Stimulated activated naive CD8-positive, alpha-beta T cell treated with anti-CD3 and anti-CD28 coated beads, Interleukin-15, amount 100 ng/mL, for 72 hours (primary cell): ENCODE data around the gene KYAT1.

Experiments
- ATAC-seq: fragments of 150-1000 bp; cut with Tn5 transposase; 2 replicates; pipeline ENCODE4 v1.10.0; 2021; ENCODE audit warnings: mild to moderate bottlenecking, moderate library complexity
- DNase-seq, 2 donors: peaks; one replicate each; pipeline ENCODE4 v3.0.0; 2021 to 2022
- H3K27ac Mint-ChIP-seq, 2 donors: one replicate each; pipeline ENCODE4 v1.8.0; 2022; ENCODE audit warnings: mild to moderate bottlenecking in 2 of 2, mixed read lengths in 2 of 2, moderate library complexity in 2 of 2
- H3K27me3 Mint-ChIP-seq: one replicate; pipeline ENCODE4 v1.8.0; 2022; ENCODE audit warnings: mixed read lengths
- H3K4me1 Mint-ChIP-seq: one replicate; pipeline ENCODE4 v1.8.0; 2022; ENCODE audit warnings: mild to moderate bottlenecking, mixed read lengths
- H3K4me3 Mint-ChIP-seq, 2 donors: one replicate each; pipeline ENCODE4 v1.8.0; 2022; ENCODE audit warnings: mild to moderate bottlenecking in 2 of 2, mixed read lengths in 2 of 2, moderate library complexity in 1 of 2
- H3K9me3 Mint-ChIP-seq, 2 donors: one replicate each; pipeline ENCODE4 v1.8.0; 2022; ENCODE audit warnings: mixed read lengths in 2 of 2

Gene KYAT1

GRCh38 chr9:128913048-128913900 lies 31.5 kb upstream of the KYAT1 start:
- DNase-seq (no peak), ATAC-seq (no peak)
- H3K27me3 Mint-ChIP-seq = no peaks in the 10 kb centered on the region
- H3K4me1 Mint-ChIP-seq = peaks cover 73% of the 10 kb centered on the region
- no peaks in the 10 kb centered on the region for H3K9me3 Mint-ChIP-seq
- peak overlapping the region in 1 of 2 donors; percentile 26 for H3K4me3 Mint-ChIP-seq
- peak overlapping the region in 1 of 2 donors; percentile 79 for H3K27ac Mint-ChIP-seq

DNA sequence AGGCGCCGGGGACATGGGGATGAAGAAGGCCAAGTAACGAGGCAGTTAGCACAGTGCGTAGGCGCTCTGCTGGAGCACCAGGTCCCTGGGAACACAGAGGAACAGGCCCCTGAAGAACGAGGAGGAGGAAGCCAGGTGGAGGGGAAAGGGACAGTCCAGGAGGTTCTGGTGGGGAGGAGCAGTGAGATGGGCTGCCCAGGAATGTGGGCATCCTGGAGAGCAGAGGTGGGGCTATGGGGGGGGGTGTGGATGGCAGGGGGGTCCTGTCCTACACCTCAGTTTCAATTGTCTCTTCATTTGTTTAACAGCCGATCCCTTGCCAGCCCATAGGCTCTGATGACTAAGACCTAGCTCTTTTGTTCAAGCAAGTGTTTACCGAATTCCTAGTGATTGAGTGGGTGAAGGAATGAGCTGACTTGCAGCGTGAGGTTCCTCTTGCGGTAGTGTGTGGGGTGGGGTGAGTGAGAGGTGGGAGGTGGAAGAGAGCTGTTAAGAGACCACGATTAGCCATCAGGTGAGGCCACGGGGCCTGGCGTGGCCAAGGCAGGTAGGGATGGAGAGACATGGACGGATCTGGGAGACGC lies 30.6 kb upstream of the KYAT1 start:
- H3K27ac Mint-ChIP-seq = no peak overlapping the region
- ATAC-seq (no peak), DNase-seq (no peak)
- peak overlapping the region in 1 of 2 donors; percentile 14 for H3K4me3 Mint-ChIP-seq
- no peaks in the 10 kb centered on the region for H3K27me3 Mint-ChIP-seq
- H3K9me3 Mint-ChIP-seq = no peaks in the 10 kb centered on the region
- H3K4me1 Mint-ChIP-seq = peaks cover 74% of the 10 kb centered on the region

GRCh38 chr9:128911529-128912035 lies 29.8 kb upstream of the KYAT1 start:
- H3K9me3 Mint-ChIP-seq = no peaks in the 10 kb centered on the region
- H3K4me3 Mint-ChIP-seq = no peak overlapping the region
- no peak for DNase-seq
- H3K4me1 Mint-ChIP-seq = peaks cover 76% of the 10 kb centered on the region
- H3K27me3 Mint-ChIP-seq = no peaks in the 10 kb centered on the region
- H3K27ac Mint-ChIP-seq = no peak overlapping the region
- ATAC-seq = no peak

- Mint-ChIP-seq H3K4me3 (no peak overlapping the region), H3K4me1 (peaks cover 79% of the 10 kb centered on the region)
- DNase-seq = no peak
These were observed 29.2 kb upstream of the KYAT1 start for GRCh38 chr9:128910906-128911305.

GRCh38 chr9:128909859-128910258 lies 28.1 kb upstream of the KYAT1 start:
- no peaks in the 10 kb centered on the region for H3K27me3 Mint-ChIP-seq
- DNase-seq (peak in 1 of 2 donors; percentile 56), ATAC-seq (peak; percentile 89)
- peak overlapping the region; percentile 48 to 57 for H3K4me3 Mint-ChIP-seq
- peaks cover 73% of the 10 kb centered on the region for H3K4me1 Mint-ChIP-seq
- no peaks in the 10 kb centered on the region for H3K9me3 Mint-ChIP-seq
- H3K27ac Mint-ChIP-seq = peak overlapping the region; percentile 53 to 86

More at GRCh38 chr9:128910906-128911305, 29.2 kb upstream of the KYAT1 start:
- no peak for ATAC-seq
- H3K27ac Mint-ChIP-seq = no peak overlapping the region
- no peaks in the 10 kb centered on the region for H3K9me3 Mint-ChIP-seq
- H3K27me3 Mint-ChIP-seq = no peaks in the 10 kb centered on the region

GRCh38 chr9:128908372-128908771 lies 26.6 kb upstream of the KYAT1 start:
- no peak for DNase-seq
- peak overlapping the region; percentile 21 to 64 for H3K27ac Mint-ChIP-seq
- no peaks in the 10 kb centered on the region for H3K27me3 Mint-ChIP-seq
- no peaks in the 10 kb centered on the region for H3K9me3 Mint-ChIP-seq
- H3K4me3 Mint-ChIP-seq = no peak overlapping the region
- ATAC-seq = no peak
- peaks cover 68% of the 10 kb centered on the region for H3K4me1 Mint-ChIP-seq

DNA sequence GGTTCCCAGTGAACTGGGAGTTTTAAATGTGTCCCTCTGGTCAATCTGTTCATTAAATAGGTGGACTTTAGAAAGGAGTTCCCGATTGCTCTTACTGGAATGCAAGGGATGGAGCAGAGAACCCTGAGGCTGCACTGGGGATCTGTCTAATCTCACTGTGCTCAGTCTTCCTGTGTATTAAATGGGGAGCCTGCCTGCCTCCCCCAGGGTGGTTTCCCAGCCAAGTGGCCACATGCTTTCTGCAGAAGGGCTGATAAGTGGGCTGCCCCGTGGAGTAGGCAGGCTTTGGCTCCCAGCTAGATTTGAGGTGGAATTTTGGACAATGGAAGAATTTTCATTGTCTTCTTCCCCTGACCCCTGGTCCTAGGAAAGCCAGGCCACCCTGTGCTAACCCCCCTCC lies 25.0 kb upstream of the KYAT1 start:
- no peaks in the 10 kb centered on the region for H3K9me3 Mint-ChIP-seq
- no peaks in the 10 kb centered on the region for H3K27me3 Mint-ChIP-seq
- ATAC-seq (no peak), DNase-seq (no peak)
- peaks cover 68% of the 10 kb centered on the region for H3K4me1 Mint-ChIP-seq
- H3K4me3 Mint-ChIP-seq = no peak overlapping the region
- H3K27ac Mint-ChIP-seq = no peak overlapping the region

DNA sequence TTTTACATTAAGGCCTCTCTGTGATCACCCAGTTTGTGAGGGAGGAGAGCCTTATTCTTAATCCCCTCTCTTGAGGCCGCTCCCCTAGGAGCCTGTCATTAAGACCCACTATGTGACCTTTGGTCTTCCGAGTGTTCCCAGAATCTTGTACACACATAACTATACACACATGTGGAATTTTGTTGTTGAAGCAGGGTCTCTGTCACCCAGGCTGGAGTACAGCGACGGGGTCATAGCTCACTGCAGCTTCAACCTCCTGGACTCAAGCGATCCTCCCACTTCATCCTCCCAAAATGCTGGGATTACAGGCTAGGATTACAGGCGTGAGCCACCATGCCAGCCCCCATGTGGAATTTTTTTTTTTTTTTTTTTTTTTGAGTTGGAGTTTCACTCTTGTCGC lies 24.2 kb upstream of the KYAT1 start:
- Mint-ChIP-seq H3K27ac (no peak overlapping the region), H3K4me1 (peaks cover 68% of the 10 kb centered on the region), H3K9me3 (no peaks in the 10 kb centered on the region), H3K4me3 (no peak overlapping the region), H3K27me3 (no peaks in the 10 kb centered on the region)
- no peak for DNase-seq
- ATAC-seq = no peak

- H3K4me1 Mint-ChIP-seq = peaks cover 68% of the 10 kb centered on the region
- H3K27me3 Mint-ChIP-seq = no peaks in the 10 kb centered on the region
- H3K9me3 Mint-ChIP-seq = no peaks in the 10 kb centered on the region
- H3K4me3 Mint-ChIP-seq = no peak overlapping the region
- ATAC-seq (no peak), DNase-seq (no peak)
- peak overlapping the region in 1 of 2 donors; percentile 27 for H3K27ac Mint-ChIP-seq
These were observed 22.3 kb upstream of the KYAT1 start for GRCh38 chr9:128903871-128904620.

DNA sequence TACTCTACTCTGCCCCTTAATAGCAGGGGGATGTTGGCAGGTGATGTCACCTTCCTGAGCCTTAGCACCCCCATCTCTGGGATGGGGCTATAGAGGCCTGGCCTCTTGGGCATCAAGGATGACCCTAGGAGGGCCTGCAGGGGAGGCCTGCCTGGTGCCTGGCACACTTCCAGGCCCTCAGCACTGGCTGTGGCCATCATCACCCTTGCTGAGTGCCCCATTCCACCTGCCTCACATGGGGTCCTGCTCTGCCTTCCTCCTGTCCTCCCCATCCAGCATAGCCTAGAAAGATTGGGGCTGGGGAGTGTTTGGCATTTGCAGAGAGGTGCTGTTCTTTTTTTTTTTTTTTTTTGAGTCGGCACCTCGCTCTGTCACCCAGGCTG lies 21.3 kb upstream of the KYAT1 start:
- DNase-seq (no peak), ATAC-seq (no peak)
- no peaks in the 10 kb centered on the region for H3K9me3 Mint-ChIP-seq
- peak overlapping the region; percentile 67 to 77 for H3K4me3 Mint-ChIP-seq
- peak overlapping the region in 1 of 2 donors; percentile 63 for H3K27ac Mint-ChIP-seq
- peaks cover 68% of the 10 kb centered on the region for H3K4me1 Mint-ChIP-seq
- no peaks in the 10 kb centered on the region for H3K27me3 Mint-ChIP-seq

- H3K4me3 Mint-ChIP-seq = peak overlapping the region; percentile 67 to 77
- no peaks in the 10 kb centered on the region for H3K9me3 Mint-ChIP-seq
- no peaks in the 10 kb centered on the region for H3K27me3 Mint-ChIP-seq
- DNase-seq = peak; percentile 79 to 87
- H3K27ac Mint-ChIP-seq = peak overlapping the region; percentile 92 to 95
- H3K4me1 Mint-ChIP-seq = peaks cover 74% of the 10 kb centered on the region
- peak; percentile 95 for ATAC-seq
These were observed 20.8 kb upstream of the KYAT1 start for GRCh38 chr9:128902351-128903078.

- ATAC-seq (peak; percentile 39), DNase-seq (no peak)
- Mint-ChIP-seq H3K4me3 (peak overlapping the region; percentile 67 to 77), H3K27ac (peak overlapping the region; percentile 92 to 95), H3K4me1 (peaks cover 74% of the 10 kb centered on the region), H3K27me3 (no peaks in the 10 kb centered on the region), H3K9me3 (no peaks in the 10 kb centered on the region)
These were observed 20.1 kb upstream of the KYAT1 start for GRCh38 chr9:128901822-128902221.

- H3K4me1 Mint-ChIP-seq = peaks cover 69% of the 10 kb centered on the region
- peak overlapping the region in 1 of 2 donors; percentile 33 for H3K27ac Mint-ChIP-seq
- no peak for DNase-seq
- H3K27me3 Mint-ChIP-seq = no peaks in the 10 kb centered on the region
- peak overlapping the region in 1 of 2 donors; percentile 77 for H3K4me3 Mint-ChIP-seq
- no peaks in the 10 kb centered on the region for H3K9me3 Mint-ChIP-seq
- ATAC-seq = no peak
These were observed 19.6 kb upstream of the KYAT1 start for GRCh38 chr9:128901379-128901778.

- DNase-seq = peak in 1 of 2 donors; percentile 42
- peak; percentile 59 for ATAC-seq
- Mint-ChIP-seq H3K9me3 (no peaks in the 10 kb centered on the region), H3K27me3 (no peaks in the 10 kb centered on the region), H3K4me3 (peak overlapping the region; percentile 68 to 72), H3K27ac (peak overlapping the region; percentile 49 to 82), H3K4me1 (peaks cover 80% of the 10 kb centered on the region)
These were observed 18.0 kb upstream of the KYAT1 start for GRCh38 chr9:128899566-128900322.
